ENCODE results near the gene ADRA1B. TPM values are rescaled to one million over a fixed set of nuclear protein-coding genes. Genes with fewer than 3 reads are reported as not detected.

The ADRA1B gene
- polyA plus RNA-seq, 2 of the 4 experiments (the other 2 are of a cell fraction), result 4.4 to 8.5 TPM

DNA sequence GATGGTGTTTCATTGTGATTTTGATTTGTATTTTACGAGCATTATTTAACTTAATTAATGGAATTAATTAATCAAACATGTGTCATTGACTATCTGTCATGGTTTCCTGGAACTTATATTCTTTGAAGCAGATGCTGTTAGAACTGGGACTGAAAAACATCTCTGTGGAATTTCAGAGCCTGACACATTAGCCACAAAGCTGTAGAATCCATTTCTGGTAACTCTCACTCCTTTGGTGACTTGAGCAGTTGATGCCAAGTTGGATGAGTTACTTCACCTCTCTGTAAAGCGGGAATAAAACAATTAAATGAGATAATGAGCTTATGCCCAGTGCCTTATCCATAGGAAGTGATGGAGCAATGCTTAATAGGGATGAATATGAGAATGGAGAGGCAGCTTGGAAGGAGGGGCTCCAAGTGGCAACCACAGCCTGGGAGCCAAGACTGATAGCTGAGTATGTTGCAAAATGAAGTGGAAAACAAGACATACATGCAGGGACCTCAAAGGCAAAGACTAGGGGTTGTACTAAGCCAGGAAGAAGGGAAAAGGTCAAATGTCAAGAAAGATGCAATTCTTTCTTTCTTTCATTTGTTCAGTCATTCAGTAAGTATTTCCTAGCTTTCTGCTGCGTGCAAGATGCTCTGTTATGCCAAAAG lies 23.1 kb upstream of the ADRA1B start:
- Histone ChIP-seq H3K4me3 (no peak overlapping the region), H3K27ac (peak overlapping the region in 1 of 2 experiments; percentile 34; a peak in 1 of 6 replicates), H3K9me3 (no peaks in the 10 kb centered on the region), H3K4me2 (no peak overlapping the region), H3K4me1 (peaks cover 21% of the 10 kb centered on the region)
- 89% methylated on average over 3 of the region's 3 CpGs for WGBS (ENCODE audit: missing lambda C conversion rate)
- ATAC-seq (no peak), FAIRE-seq (no peak), DNase-seq (ENCODE audit: low read depth in 1 of 2, low spot score in 1 of 2) (no peak)
- ChIA-PET CTCF (interaction anchor here (0.7 to 0.9 kb wide), 2 partner anchors 10 to 329 kb away, joined by 3 to 4 read pairs; no protein-coding TSS in a partner anchor), POLR2A (no interaction called here)
- TF ChIP-seq EHMT2 (IDR thresholded peaks at IDR 0.05; ENCODE audit: low read depth) (no peak), SMC3 (IDR thresholded peaks at IDR 0.05) (no peak), PHF8 (IDR thresholded peaks at IDR 0.05; ENCODE audit: borderline replicate concordance, low read depth) (no peak), EHF (CRISPR knock-in tag; IDR thresholded peaks at IDR 0.05) (no peak)
- TF ChIP-seq, protein P1, sequence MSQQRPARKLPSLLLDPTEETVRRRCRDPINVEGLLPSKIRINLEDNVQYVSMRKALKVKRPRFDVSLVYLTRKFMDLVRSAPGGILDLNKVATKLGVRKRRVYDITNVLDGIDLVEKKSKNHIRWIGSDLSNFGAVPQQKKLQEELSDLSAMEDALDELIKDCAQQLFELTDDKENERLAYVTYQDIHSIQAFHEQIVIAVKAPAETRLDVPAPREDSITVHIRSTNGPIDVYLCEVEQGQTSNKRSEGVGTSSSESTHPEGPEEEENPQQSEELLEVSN (IDR thresholded peaks at IDR 0.05; ENCODE audit: borderline replicate concordance, low read depth), result no peak
- TF ChIP-seq, protein P2, sequence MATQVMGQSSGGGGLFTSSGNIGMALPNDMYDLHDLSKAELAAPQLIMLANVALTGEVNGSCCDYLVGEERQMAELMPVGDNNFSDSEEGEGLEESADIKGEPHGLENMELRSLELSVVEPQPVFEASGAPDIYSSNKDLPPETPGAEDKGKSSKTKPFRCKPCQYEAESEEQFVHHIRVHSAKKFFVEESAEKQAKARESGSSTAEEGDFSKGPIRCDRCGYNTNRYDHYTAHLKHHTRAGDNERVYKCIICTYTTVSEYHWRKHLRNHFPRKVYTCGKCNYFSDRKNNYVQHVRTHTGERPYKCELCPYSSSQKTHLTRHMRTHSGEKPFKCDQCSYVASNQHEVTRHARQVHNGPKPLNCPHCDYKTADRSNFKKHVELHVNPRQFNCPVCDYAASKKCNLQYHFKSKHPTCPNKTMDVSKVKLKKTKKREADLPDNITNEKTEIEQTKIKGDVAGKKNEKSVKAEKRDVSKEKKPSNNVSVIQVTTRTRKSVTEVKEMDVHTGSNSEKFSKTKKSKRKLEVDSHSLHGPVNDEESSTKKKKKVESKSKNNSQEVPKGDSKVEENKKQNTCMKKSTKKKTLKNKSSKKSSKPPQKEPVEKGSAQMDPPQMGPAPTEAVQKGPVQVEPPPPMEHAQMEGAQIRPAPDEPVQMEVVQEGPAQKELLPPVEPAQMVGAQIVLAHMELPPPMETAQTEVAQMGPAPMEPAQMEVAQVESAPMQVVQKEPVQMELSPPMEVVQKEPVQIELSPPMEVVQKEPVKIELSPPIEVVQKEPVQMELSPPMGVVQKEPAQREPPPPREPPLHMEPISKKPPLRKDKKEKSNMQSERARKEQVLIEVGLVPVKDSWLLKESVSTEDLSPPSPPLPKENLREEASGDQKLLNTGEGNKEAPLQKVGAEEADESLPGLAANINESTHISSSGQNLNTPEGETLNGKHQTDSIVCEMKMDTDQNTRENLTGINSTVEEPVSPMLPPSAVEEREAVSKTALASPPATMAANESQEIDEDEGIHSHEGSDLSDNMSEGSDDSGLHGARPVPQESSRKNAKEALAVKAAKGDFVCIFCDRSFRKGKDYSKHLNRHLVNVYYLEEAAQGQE (IDR thresholded peaks at IDR 0.05), result no peak
- TF ChIP-seq, protein P3, sequence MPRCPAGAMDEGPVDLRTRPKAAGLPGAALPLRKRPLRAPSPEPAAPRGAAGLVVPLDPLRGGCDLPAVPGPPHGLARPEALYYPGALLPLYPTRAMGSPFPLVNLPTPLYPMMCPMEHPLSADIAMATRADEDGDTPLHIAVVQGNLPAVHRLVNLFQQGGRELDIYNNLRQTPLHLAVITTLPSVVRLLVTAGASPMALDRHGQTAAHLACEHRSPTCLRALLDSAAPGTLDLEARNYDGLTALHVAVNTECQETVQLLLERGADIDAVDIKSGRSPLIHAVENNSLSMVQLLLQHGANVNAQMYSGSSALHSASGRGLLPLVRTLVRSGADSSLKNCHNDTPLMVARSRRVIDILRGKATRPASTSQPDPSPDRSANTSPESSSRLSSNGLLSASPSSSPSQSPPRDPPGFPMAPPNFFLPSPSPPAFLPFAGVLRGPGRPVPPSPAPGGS (IDR thresholded peaks at IDR 0.05), result no peak
- TF ChIP-seq, protein P4, sequence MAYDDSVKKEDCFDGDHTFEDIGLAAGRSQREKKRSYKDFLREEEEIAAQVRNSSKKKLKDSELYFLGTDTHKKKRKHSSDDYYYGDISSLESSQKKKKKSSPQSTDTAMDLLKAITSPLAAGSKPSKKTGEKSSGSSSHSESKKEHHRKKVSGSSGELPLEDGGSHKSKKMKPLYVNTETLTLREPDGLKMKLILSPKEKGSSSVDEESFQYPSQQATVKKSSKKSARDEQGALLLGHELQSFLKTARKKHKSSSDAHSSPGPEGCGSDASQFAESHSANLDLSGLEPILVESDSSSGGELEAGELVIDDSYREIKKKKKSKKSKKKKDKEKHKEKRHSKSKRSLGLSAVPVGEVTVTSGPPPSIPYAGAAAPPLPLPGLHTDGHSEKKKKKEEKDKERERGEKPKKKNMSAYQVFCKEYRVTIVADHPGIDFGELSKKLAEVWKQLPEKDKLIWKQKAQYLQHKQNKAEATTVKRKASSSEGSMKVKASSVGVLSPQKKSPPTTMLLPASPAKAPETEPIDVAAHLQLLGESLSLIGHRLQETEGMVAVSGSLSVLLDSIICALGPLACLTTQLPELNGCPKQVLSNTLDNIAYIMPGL (CRISPR knock-in tag; IDR thresholded peaks at IDR 0.05; ENCODE audit: borderline replicate concordance), result no peak

DNA sequence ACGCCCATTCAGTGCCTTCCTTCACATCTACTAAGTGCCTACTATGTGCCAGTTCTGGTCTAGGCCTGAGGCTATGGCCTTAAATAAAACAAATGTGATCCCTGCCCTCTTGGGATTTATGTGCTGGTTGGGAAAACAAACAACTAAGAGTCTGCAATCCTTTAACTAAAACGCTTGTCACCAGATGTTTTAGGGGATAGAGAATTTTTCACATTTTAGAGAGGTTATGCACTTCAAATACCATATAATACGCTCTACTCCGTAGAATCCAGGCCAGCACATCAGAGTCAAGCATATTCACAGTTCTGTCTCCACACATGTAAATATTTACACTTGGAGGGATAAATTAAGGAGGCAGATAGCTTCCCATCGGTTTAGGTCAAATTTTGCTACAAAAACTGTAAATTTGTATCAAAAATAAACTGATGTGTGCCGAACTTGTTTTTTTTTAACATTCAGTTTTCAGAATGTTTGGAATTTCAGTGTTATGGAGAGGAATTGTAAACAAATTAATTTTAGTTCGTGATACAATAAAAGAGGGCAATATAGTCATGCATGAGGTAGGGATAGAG lies 22.0 kb upstream of the ADRA1B start:
- Histone ChIP-seq H3K4me3 (no peak overlapping the region), H3K4me2 (0 out of 3 replicates have a peak overlapping the region, but pooled peaks have one; percentile 9), H3K9me3 (no peaks in the 10 kb centered on the region), H3K4me1 (peaks cover 22% of the 10 kb centered on the region), H3K27ac (peak overlapping the region in 1 of 2 experiments; percentile 34; a peak in 1 of 6 replicates)
- FAIRE-seq, result no peak
- ATAC-seq, result no peak
- ChIA-PET POLR2A (no interaction called here), CTCF (interaction anchor here (0.6 to 3.2 kb wide), 2 partner anchors 8 to 43 kb away, joined by 3 to 11 read pairs; no protein-coding TSS in a partner anchor)
- 69% methylated on average over 7 of the region's 7 CpGs for WGBS (ENCODE audit: missing lambda C conversion rate)
- no peak for TF ChIP-seq CHD2 (IDR thresholded peaks at IDR 0.05; ENCODE audit: low read length, partially characterized antibody)
- TF ChIP-seq ZC3H11A (IDR thresholded peaks at IDR 0.05), result no peak
- TF ChIP-seq, protein P5, sequence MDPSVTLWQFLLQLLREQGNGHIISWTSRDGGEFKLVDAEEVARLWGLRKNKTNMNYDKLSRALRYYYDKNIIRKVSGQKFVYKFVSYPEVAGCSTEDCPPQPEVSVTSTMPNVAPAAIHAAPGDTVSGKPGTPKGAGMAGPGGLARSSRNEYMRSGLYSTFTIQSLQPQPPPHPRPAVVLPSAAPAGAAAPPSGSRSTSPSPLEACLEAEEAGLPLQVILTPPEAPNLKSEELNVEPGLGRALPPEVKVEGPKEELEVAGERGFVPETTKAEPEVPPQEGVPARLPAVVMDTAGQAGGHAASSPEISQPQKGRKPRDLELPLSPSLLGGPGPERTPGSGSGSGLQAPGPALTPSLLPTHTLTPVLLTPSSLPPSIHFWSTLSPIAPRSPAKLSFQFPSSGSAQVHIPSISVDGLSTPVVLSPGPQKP (IDR thresholded peaks at IDR 0.05; ENCODE audit: low read depth, low read length), result no peak
- DNase-seq (ENCODE audit: low read depth in 1 of 2, low spot score in 1 of 2), result no peak

All from A549 (cell line).